Body of pancreas (tissue), 4 donors: ENCODE data around the gene CHFR. TPM values are rescaled to one million over a fixed set of nuclear protein-coding genes. Genes with fewer than 3 reads are reported as not detected.
"Not testable (repeated sequence)": the region's sequence is repeated elsewhere in the genome, so short reads cannot be mapped to it uniquely, and the experiment has no call there.

Experiments used
- ATAC-seq: fragments of 150-250 bp; one replicate; pipeline ENCODE4 v1.9.1; 2016
- DNase-seq, 4 donors: peaks; one replicate each; pipeline ENCODE4 v3.0.0-alpha.2; 2019
- H3K27ac ChIP-seq, 4 donors: fragments of 200-600 bp; sonication (generic); 1 replicate in 3 of 4; 2 replicates in 1 of 4; pipeline versions ENCODE4 v1.5.1 to v1.6.1; 2016 to 2019; ENCODE audit warnings: mild to moderate bottlenecking in 1 of 4, mixed read lengths in 1 of 4, moderate library complexity in 1 of 4
- H3K27me3 ChIP-seq, 2 donors: fragments of 200-600 bp; sonication (generic); one replicate each; pipeline ENCODE4 v1.6.0; 2016; ENCODE audit warnings: mild to moderate bottlenecking in 1 of 2
- H3K36me3 ChIP-seq, 2 donors: fragments of 200-600 bp; sonication (generic); replicated peaks in 1 of 2; 2 replicates each; pipeline ENCODE4 v1.5.1; 2016; ENCODE audit warnings: low read depth in 2 of 2; ENCODE audit not compliant: insufficient read depth in 1 of 2
- H3K4me1 ChIP-seq: fragments of 200-600 bp; sonication (generic); one replicate; pipeline ENCODE4 v1.6.0; 2016
- H3K4me3 ChIP-seq, 2 donors: fragments of 200-600 bp; sonication (generic); 1 replicate in 1 of 2; 2 replicates in 1 of 2; pipeline ENCODE4 v1.5.1; 2016 to 2019
- H3K9me3 ChIP-seq, 3 donors: fragments of 200-600 bp; sonication (generic); 1 replicate in 2 of 3; 2 replicates in 1 of 3; pipeline ENCODE4 v1.5.1; 2016
- POLR2A ChIP-seq, 3 donors: fragments of 450-650 bp; IDR thresholded peaks; one replicate each; pipeline ENCODE4 v1.6.1; 2016; ENCODE audit warnings: antibody characterized with exemption in 3 of 3, mild to moderate bottlenecking in 2 of 3
- WGBS, 2 donors: methylation state at CpG; one replicate each; pipeline ENCODE4 v1.1.5; 2017; 5-methylcytosine and 5-hydroxymethylcytosine counted together
- intact Hi-C: fragments of 100-400 bp; cut with DNase I; formaldehyde crosslinking; loops from one replicate; pipeline ENCODE4 v1.15.1; 2023
- total RNA-seq, 2 donors: library from RNA; depleted of rRNA; stranded (reverse); fragments of >200 nt; gene quantifications; one replicate each; pipeline ENCODE4 v1.1.0, GENCODE V29; 2016
- TF ChIP-seq, protein P1 (sequence below), 7 experiments: fragments of 450-650 bp in 4 of 7; fragments of 200-600 bp in 3 of 7; sonication (generic) in 3 of 7; IDR thresholded peaks; one replicate each; pipeline ENCODE4 v1.5.1; 2016 to 2019; ENCODE audit warnings: antibody characterized with exemption in 7 of 7

Gene CHFR
- total RNA-seq, 2 donors from 2014 or later = 31.4 to 45.2 TPM

DNA sequence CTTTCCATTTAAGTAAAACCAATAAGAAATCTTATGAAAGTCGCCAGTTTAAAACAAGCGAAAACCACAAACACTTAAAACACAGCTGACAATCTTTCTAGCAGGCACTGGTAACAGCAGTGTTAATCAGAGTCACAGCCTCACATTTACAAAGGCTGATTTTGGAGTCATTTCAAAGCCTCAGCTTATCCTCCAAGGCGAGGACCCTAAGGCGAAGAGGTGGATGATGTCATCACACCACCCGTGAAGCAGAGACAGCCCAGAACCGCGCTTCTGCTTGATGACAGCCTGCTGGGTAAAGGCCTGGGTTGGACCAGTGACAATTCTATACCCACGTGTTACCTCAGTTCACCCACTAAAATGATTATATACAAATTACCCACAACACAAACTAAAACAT lies 68.8 kb downstream of the CHFR start:
- TF ChIP-seq, protein P1, sequence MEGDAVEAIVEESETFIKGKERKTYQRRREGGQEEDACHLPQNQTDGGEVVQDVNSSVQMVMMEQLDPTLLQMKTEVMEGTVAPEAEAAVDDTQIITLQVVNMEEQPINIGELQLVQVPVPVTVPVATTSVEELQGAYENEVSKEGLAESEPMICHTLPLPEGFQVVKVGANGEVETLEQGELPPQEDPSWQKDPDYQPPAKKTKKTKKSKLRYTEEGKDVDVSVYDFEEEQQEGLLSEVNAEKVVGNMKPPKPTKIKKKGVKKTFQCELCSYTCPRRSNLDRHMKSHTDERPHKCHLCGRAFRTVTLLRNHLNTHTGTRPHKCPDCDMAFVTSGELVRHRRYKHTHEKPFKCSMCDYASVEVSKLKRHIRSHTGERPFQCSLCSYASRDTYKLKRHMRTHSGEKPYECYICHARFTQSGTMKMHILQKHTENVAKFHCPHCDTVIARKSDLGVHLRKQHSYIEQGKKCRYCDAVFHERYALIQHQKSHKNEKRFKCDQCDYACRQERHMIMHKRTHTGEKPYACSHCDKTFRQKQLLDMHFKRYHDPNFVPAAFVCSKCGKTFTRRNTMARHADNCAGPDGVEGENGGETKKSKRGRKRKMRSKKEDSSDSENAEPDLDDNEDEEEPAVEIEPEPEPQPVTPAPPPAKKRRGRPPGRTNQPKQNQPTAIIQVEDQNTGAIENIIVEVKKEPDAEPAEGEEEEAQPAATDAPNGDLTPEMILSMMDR (IDR thresholded peaks at IDR 0.05) = no peak
- TF ChIP-seq POLR2A (IDR thresholded peaks at IDR 0.05) = no peak
- WGBS, 2 donors = 93% methylated on average over 8 of the region's 8 CpGs
- Histone ChIP-seq H3K27ac (no peak overlapping the region), H3K4me1 (no peaks in the 10 kb centered on the region), H3K4me3 (no peak overlapping the region), H3K36me3 (peaks cover 9 to 33% of the 10 kb centered on the region in 2 donors), H3K9me3 (no peaks in the 10 kb centered on the region), H3K27me3 (no peaks in the 10 kb centered on the region)
- intact Hi-C loops = no loop called here
- no peak for DNase-seq
- ATAC-seq = no peak

DNA sequence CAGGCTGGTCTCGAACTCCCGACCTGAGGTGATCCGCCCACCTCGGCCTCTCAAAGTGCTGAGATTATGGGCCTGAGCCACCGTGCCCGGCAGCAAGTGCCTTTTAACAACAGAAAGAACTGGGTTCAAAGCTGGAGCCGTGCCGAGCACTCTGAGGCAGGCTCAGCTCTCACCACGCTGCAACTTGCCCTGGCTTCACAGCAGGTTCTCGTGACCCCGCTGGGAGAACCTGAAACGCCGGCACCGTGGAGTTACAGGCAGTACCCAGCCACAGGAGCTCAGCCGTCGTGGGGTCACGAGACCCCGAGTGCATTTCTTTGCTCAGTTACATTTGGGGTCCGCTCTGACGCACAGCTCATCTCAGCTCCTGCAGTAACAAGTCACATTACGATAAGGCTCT lies 73.2 kb downstream of the CHFR start:
- Histone ChIP-seq H3K4me3 (no peak overlapping the region), H3K27ac (no peak overlapping the region), H3K36me3 (peaks cover 9 to 38% of the 10 kb centered on the region in 2 donors), H3K9me3 (no peaks in the 10 kb centered on the region), H3K27me3 (no peaks in the 10 kb centered on the region), H3K4me1 (no peaks in the 10 kb centered on the region)
- intact Hi-C loops = no loop called here
- DNase-seq (no peak), ATAC-seq (no peak)
- WGBS, 2 donors = 96 to 97% methylated on average over 10 to 21 of the region's 21 CpGs
- TF ChIP-seq, protein P1 (IDR thresholded peaks at IDR 0.05) = no peak
- TF ChIP-seq POLR2A (IDR thresholded peaks at IDR 0.05) = no peak

DNA sequence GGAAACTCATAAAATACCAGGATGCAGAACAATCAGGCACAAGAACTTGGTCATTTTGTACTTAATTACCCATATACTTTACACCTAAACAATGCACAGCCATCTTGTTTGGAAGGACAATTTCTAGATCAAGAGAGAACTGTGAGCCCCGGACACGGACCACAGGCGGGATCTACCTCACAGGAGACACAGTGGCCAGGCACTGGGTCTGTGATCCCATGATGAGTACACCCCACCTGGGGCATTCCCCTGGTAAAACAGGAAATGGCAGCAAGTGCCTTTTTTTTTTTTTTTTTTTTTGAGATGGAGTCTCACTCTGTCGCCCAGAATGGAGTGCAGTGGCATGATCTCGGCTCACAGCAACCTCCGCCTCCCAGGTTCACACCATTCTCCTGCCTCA lies 74.0 kb downstream of the CHFR start:
- Histone ChIP-seq H3K4me1 (no peaks in the 10 kb centered on the region), H3K9me3 (no peaks in the 10 kb centered on the region), H3K4me3 (no peak overlapping the region), H3K27ac (no peak overlapping the region), H3K27me3 (no peaks in the 10 kb centered on the region), H3K36me3 (peaks cover 9 to 36% of the 10 kb centered on the region in 2 donors)
- ATAC-seq = no peak
- WGBS, 2 donors = 98 to 100% methylated on average over 6 of the region's 6 CpGs
- intact Hi-C loops = no loop called here
- no peak for DNase-seq
- TF ChIP-seq, protein P1 (IDR thresholded peaks at IDR 0.05) = no peak
- TF ChIP-seq POLR2A (IDR thresholded peaks at IDR 0.05) = no peak

DNA sequence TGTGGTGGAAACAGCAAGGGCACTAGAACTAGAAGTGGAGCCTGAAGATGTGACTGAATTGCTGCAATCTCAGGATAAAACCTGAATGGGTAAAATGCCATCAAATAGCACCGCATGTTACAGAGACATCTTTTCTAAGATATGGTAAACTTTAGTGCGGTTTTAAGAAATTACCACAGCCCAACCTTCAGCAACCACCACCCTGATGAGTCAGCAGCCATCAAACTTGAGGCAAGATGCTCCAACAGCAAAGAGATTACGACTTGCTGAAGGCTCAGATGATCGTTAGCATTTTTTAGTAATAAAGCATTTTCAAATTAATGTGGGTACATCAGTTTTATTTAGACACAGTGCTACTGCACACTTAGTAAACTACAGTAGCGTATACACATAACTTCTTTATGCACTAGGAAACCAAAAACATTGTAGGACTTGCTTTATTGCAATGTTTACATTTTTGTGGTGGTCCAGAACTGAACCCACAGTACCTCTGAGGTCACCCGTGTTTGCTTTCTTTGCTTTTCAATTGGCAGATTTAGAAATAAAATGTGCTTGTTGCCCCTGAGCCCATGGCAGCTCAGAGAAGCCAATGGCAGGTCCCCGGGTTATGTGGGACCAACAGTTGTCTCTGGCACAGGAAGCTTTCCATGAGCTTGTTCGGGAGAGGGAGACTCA lies 74.6 kb downstream of the CHFR start:
- TF ChIP-seq POLR2A (IDR thresholded peaks at IDR 0.05) = no peak
- TF ChIP-seq, protein P1 (IDR thresholded peaks at IDR 0.05) = no peak
- Histone ChIP-seq H3K27ac (no peak overlapping the region), H3K36me3 (peaks cover 9 to 38% of the 10 kb centered on the region in 2 donors), H3K9me3 (no peaks in the 10 kb centered on the region), H3K4me3 (no peak overlapping the region), H3K4me1 (no peaks in the 10 kb centered on the region), H3K27me3 (no peaks in the 10 kb centered on the region)
- 87 to 91% methylated on average over 8 of the region's 8 CpGs for WGBS, 2 donors
- no peak for DNase-seq
- intact Hi-C loops = no loop called here
- ATAC-seq = no peak

DNA sequence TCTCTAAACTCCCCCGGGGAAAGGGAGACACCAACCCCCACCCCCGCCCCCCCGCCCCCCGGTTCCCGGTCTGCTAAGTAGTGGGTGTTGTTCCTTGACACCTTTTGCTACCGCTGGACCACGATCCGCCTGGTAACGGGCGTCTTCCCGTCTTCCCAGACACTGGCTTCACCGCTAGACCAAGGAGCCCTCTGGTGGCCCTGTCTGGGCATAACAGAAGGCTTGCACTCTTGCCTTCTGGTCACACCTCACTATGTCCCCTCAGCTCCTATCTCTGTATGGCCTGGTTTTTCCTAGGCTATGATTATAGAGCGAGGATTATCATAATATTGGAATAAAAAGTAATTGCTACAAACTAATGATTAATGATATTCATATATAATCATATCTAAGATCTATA lies 78.0 kb downstream of the CHFR start:
- H3K4me3 ChIP-seq, H3K4me1 ChIP-seq, H3K27me3 ChIP-seq, intact Hi-C loops, H3K9me3 ChIP-seq, ATAC-seq, H3K27ac ChIP-seq: not testable (repeated sequence)
- WGBS, 2 donors = 56 to 94% methylated on average over 8 to 10 of the region's 13 CpGs
- peaks cover 4 to 36% of the 10 kb centered on the region in 2 donors for H3K36me3 ChIP-seq
- peak in 3 of 4 donors; percentile 31 to 44 (median 33) for DNase-seq
- TF ChIP-seq, protein P1 (IDR thresholded peaks at IDR 0.05) = peak in 5 of 7 experiments; percentile 9 to 27 (median 13)
